HG02571 (cell line): ENCODE results near the gene KANK2.
"Not testable (repeated sequence)": the region's sequence is repeated elsewhere in the genome, so short reads cannot be mapped to it uniquely, and the experiment has no call there.

Experiments
- ATAC-seq: cut with Tn5 transposase; IDR thresholded peaks from one replicate; pipeline ENCODE4 v1.9.1; 2021; ENCODE audit warnings: mild to moderate bottlenecking, moderate library complexity; ENCODE audit not compliant: unreplicated experiment

The KANK2 gene

GRCh38 chr19:11175920-11176319 lies 21.4 kb downstream of the KANK2 start:
- ATAC-seq: no peak

GRCh38 chr19:11174336-11174735 lies 23.0 kb downstream of the KANK2 start:
- no peak for ATAC-seq

- ATAC-seq: no peak
Observed at GRCh38 chr19:11173516-11174155, 23.7 kb downstream of the KANK2 start.

GRCh38 chr19:11172576-11172975 lies 24.8 kb downstream of the KANK2 start:
- no peak for ATAC-seq

- no peak for ATAC-seq
Observed at GRCh38 chr19:11171144-11171543, 26.2 kb downstream of the KANK2 start.

- no peak for ATAC-seq
Observed at GRCh38 chr19:11169896-11170678, 27.3 kb downstream of the KANK2 start.

GRCh38 chr19:11168568-11168967 lies 28.8 kb downstream of the KANK2 start:
- no peak for ATAC-seq

- ATAC-seq: no peak
Observed at GRCh38 chr19:11166281-11167142, 30.8 kb downstream of the KANK2 start.

- ATAC-seq: no peak
Observed at GRCh38 chr19:11165486-11166030, 31.8 kb downstream of the KANK2 start.

GRCh38 chr19:11164879-11165406 lies 32.4 kb downstream of the KANK2 start:
- ATAC-seq: no peak

- ATAC-seq: no peak
Observed at GRCh38 chr19:11164296-11164695, 33.0 kb downstream of the KANK2 start.

GRCh38 chr19:11160440-11160768 lies 36.9 kb downstream of the KANK2 start:
- not testable (repeated sequence) for ATAC-seq

GRCh38 chr19:11159598-11160439 lies 37.5 kb downstream of the KANK2 start:
- no peak for ATAC-seq

GRCh38 chr19:11155373-11156120 lies 41.8 kb downstream of the KANK2 start, which contains the start of gene SPC24:
TSS of gene SPC24 (minus strand) at chr19:11155782. CDS start at chr19:11155776, 6 bp downstream.
- ATAC-seq: peak; percentile 95

- ATAC-seq: no peak
Observed at GRCh38 chr19:11154683-11155047, 42.7 kb downstream of the KANK2 start.

- no peak for ATAC-seq
Observed at GRCh38 chr19:11152318-11153062, 44.9 kb downstream of the KANK2 start.

- ATAC-seq: no peak
Observed at GRCh38 chr19:11151181-11151580, 46.2 kb downstream of the KANK2 start.

GRCh38 chr19:11148001-11148400 lies 49.3 kb downstream of the KANK2 start:
- ATAC-seq: no peak

- no peak for ATAC-seq
Observed at GRCh38 chr19:11145536-11145924, 51.8 kb downstream of the KANK2 start.
